HG02970 (cell line): ENCODE results near the gene PRKAG2.

Experiments used
- ATAC-seq: cut with Tn5 transposase; IDR thresholded peaks from one replicate; pipeline ENCODE4 v1.9.1; 2021; ENCODE audit warnings: mild to moderate bottlenecking, moderate library complexity, moderate number of reproducible peaks; ENCODE audit not compliant: unreplicated experiment, low FRiP score

Gene PRKAG2

GRCh38 chr7:151777495-151777880, 99.4 kb downstream of the PRKAG2 start:
- no peak for ATAC-seq

GRCh38 chr7:151776876-151777494, 99.9 kb downstream of the PRKAG2 start:
- ATAC-seq: no peak

GRCh38 chr7:151776446-151776845, 100.5 kb downstream of the PRKAG2 start:
- no peak for ATAC-seq

- ATAC-seq: no peak
Observed at GRCh38 chr7:151775547-151776443, 101.1 kb downstream of the PRKAG2 start.

- ATAC-seq: no peak
Observed at GRCh38 chr7:151774951-151775350, 102.0 kb downstream of the PRKAG2 start.

- no peak for ATAC-seq
Observed at GRCh38 chr7:151773797-151774196, 103.1 kb downstream of the PRKAG2 start.

GRCh38 chr7:151770232-151770631, 106.7 kb downstream of the PRKAG2 start:
- ATAC-seq: no peak

- ATAC-seq: no peak
Observed at GRCh38 chr7:151769188-151769821, 107.6 kb downstream of the PRKAG2 start.

- ATAC-seq: no peak
Observed at GRCh38 chr7:151768805-151769187, 108.1 kb downstream of the PRKAG2 start.

- no peak for ATAC-seq
Observed at GRCh38 chr7:151767557-151767956, 109.4 kb downstream of the PRKAG2 start.

GRCh38 chr7:151764056-151764920, 112.6 kb downstream of the PRKAG2 start:
- ATAC-seq: no peak

GRCh38 chr7:151763420-151763984, 113.4 kb downstream of the PRKAG2 start:
- no peak for ATAC-seq

- no peak for ATAC-seq
Observed at GRCh38 chr7:151762583-151763245, 114.2 kb downstream of the PRKAG2 start.

- no peak for ATAC-seq
Observed at GRCh38 chr7:151761957-151762356, 115.0 kb downstream of the PRKAG2 start.

- no peak for ATAC-seq
Observed at GRCh38 chr7:151761231-151761630, 115.7 kb downstream of the PRKAG2 start.

GRCh38 chr7:151759591-151760042, 117.3 kb downstream of the PRKAG2 start:
- no peak for ATAC-seq

GRCh38 chr7:151758622-151759540, 118.0 kb downstream of the PRKAG2 start:
- no peak for ATAC-seq

GRCh38 chr7:151757274-151757673, 119.6 kb downstream of the PRKAG2 start:
- ATAC-seq: no peak
